Measurements from ENCODE around the gene CDCP2. TPM values are rescaled to one million over a fixed set of nuclear protein-coding genes. Genes with fewer than 3 reads are reported as not detected.

Gene CDCP2
- total RNA-seq, 1 donor from 2014 or later: not detected

GRCh38 chr1:54191525-54191924 lies 38.7 kb upstream of the CDCP2 start:
- Mint-ChIP-seq H3K9me3 (no peaks in the 10 kb centered on the region), H3K27me3 (no peaks in the 10 kb centered on the region)
- TF ChIP-seq CTCF (conservative IDR thresholded peaks at IDR 0.05): no peak

GRCh38 chr1:54190526-54190925 lies 37.7 kb upstream of the CDCP2 start:
- Mint-ChIP-seq H3K27ac (no peak overlapping the region), H3K4me1 (ENCODE audit: unreplicated experiment) (no peaks in the 10 kb centered on the region), H3K27me3 (no peaks in the 10 kb centered on the region), H3K4me3 (no peak overlapping the region), H3K9me3 (no peaks in the 10 kb centered on the region), H3K36me3 (peaks cover 11% of the 10 kb centered on the region)
- TF ChIP-seq CTCF (conservative IDR thresholded peaks at IDR 0.05): no peak
- no peak for DNase-seq (ENCODE audit: extremely low spot score, unreplicated experiment)

More at GRCh38 chr1:54191525-54191924, 38.7 kb upstream of the CDCP2 start:
- H3K4me1 Mint-ChIP-seq (ENCODE audit: unreplicated experiment): no peaks in the 10 kb centered on the region
- H3K4me3 Mint-ChIP-seq: no peak overlapping the region
- no peak overlapping the region for H3K27ac Mint-ChIP-seq
- H3K36me3 Mint-ChIP-seq: peaks cover 6% of the 10 kb centered on the region
- no peak for DNase-seq (ENCODE audit: extremely low spot score, unreplicated experiment)

- no peak for TF ChIP-seq CTCF (conservative IDR thresholded peaks at IDR 0.05)
- H3K36me3 Mint-ChIP-seq: peaks cover 11% of the 10 kb centered on the region
- no peaks in the 10 kb centered on the region for H3K9me3 Mint-ChIP-seq
- H3K27me3 Mint-ChIP-seq: no peaks in the 10 kb centered on the region
- no peak for DNase-seq (ENCODE audit: extremely low spot score, unreplicated experiment)
- H3K4me1 Mint-ChIP-seq (ENCODE audit: unreplicated experiment): no peaks in the 10 kb centered on the region
- no peak overlapping the region for H3K4me3 Mint-ChIP-seq
- no peak overlapping the region for H3K27ac Mint-ChIP-seq
These were observed 35.5 kb upstream of the CDCP2 start for GRCh38 chr1:54188291-54188690.

- H3K36me3 Mint-ChIP-seq: peaks cover 11% of the 10 kb centered on the region
- TF ChIP-seq CTCF (conservative IDR thresholded peaks at IDR 0.05): no peak
- DNase-seq (ENCODE audit: extremely low spot score, unreplicated experiment): no peak
- no peaks in the 10 kb centered on the region for H3K27me3 Mint-ChIP-seq
- H3K4me3 Mint-ChIP-seq: no peak overlapping the region
- H3K27ac Mint-ChIP-seq: no peak overlapping the region
- H3K9me3 Mint-ChIP-seq: no peaks in the 10 kb centered on the region
- H3K4me1 Mint-ChIP-seq (ENCODE audit: unreplicated experiment): no peaks in the 10 kb centered on the region
These were observed 33.3 kb upstream of the CDCP2 start for GRCh38 chr1:54186056-54186455.

GRCh38 chr1:54180701-54181360 lies 28.0 kb upstream of the CDCP2 start:
- TF ChIP-seq CTCF (conservative IDR thresholded peaks at IDR 0.05): no peak
- Mint-ChIP-seq H3K4me3 (no peak overlapping the region), H3K36me3 (peaks cover 2% of the 10 kb centered on the region), H3K9me3 (no peaks in the 10 kb centered on the region), H3K27me3 (no peaks in the 10 kb centered on the region), H3K27ac (no peak overlapping the region), H3K4me1 (ENCODE audit: unreplicated experiment) (no peaks in the 10 kb centered on the region)
- DNase-seq (ENCODE audit: extremely low spot score, unreplicated experiment): no peak

All from type B pancreatic cell (in vitro differentiated cells).